Measurements from ENCODE around the gene SPSB2. TPM values are rescaled to one million over a fixed set of nuclear protein-coding genes. Genes with fewer than 3 reads are reported as not detected.
A peak's percentile ranks its signal among the peaks of the same experiment; 100 is the strongest.

SPSB2 gene
- total RNA-seq, 1 donor, result 11.9 TPM

- H3K79me2 ChIP-seq (ENCODE audit: insufficient read depth, low read length), result peaks cover 40% of the 10 kb centered on the region
- H4K20me1 ChIP-seq (ENCODE audit: insufficient read depth, low read length), result peaks cover 2% of the 10 kb centered on the region
- no peak for TF ChIP-seq CTCF (IDR thresholded peaks at IDR 0.05; ENCODE audit: extremely low read depth, low read depth, low read length)
- DNase-seq (ENCODE audit: insufficient read length, low spot score, missing footprints), result peak; percentile 98
- H3K27me3 ChIP-seq (ENCODE audit: insufficient read depth, low read length), result peaks cover under 1% of the 10 kb centered on the region
- no peaks in the 10 kb centered on the region for H3K9me3 ChIP-seq (ENCODE audit: low read depth, low read length)
- peaks cover 21% of the 10 kb centered on the region for H3K36me3 ChIP-seq (ENCODE audit: insufficient read depth, low read length)
- peaks cover 21% of the 10 kb centered on the region for H3K4me1 ChIP-seq (ENCODE audit: insufficient read depth, low read length)
- H2AFZ ChIP-seq (ENCODE audit: low read length), result peak within 1 kb of the TSS; percentile 86
- peak within 1 kb of the TSS; percentile 91 for H3K4me2 ChIP-seq (ENCODE audit: insufficient read depth, low read length)
- H3K4me3 ChIP-seq (ENCODE audit: insufficient read depth, low read length), result peak within 1 kb of the TSS; percentile 99
- peak within 1 kb of the TSS; percentile 91 for H3K27ac ChIP-seq (ENCODE audit: low read depth, low read length)
These were observed 44.9 kb downstream of the SPSB2 start, which contains the start of gene P3H3 for GRCh38 chr12:6827982-6828780. P3H3 (plus strand) TSS chr12:6828407; CDS start chr12:6828441, 34 bp downstream.

- peak overlapping the region; percentile 8 for H3K27ac ChIP-seq (ENCODE audit: low read depth, low read length)
- peak overlapping the region; percentile 4 for H2AFZ ChIP-seq (ENCODE audit: low read length)
- no peak for TF ChIP-seq CTCF (IDR thresholded peaks at IDR 0.05; ENCODE audit: extremely low read depth, low read depth, low read length)
- peak overlapping the region; percentile 65 for H3K4me2 ChIP-seq (ENCODE audit: insufficient read depth, low read length)
- DNase-seq (ENCODE audit: insufficient read length, low spot score, missing footprints), result peak; percentile 100
- peaks cover 7% of the 10 kb centered on the region for H3K27me3 ChIP-seq (ENCODE audit: insufficient read depth, low read length)
- peaks cover 21% of the 10 kb centered on the region for H3K4me1 ChIP-seq (ENCODE audit: insufficient read depth, low read length)
- H3K4me3 ChIP-seq (ENCODE audit: insufficient read depth, low read length), result peak overlapping the region; percentile 16
- peaks cover 20% of the 10 kb centered on the region for H3K36me3 ChIP-seq (ENCODE audit: insufficient read depth, low read length)
- H3K9me3 ChIP-seq (ENCODE audit: low read depth, low read length), result no peaks in the 10 kb centered on the region
- H4K20me1 ChIP-seq (ENCODE audit: insufficient read depth, low read length), result peaks cover 5% of the 10 kb centered on the region
- peaks cover 40% of the 10 kb centered on the region for H3K79me2 ChIP-seq (ENCODE audit: insufficient read depth, low read length)
These were observed 45.6 kb downstream of the SPSB2 start for GRCh38 chr12:6827437-6827911.

GRCh38 chr12:6826734-6827436 is 46.2 kb downstream of the SPSB2 start:
- peak overlapping the region; percentile 4 for H2AFZ ChIP-seq (ENCODE audit: low read length)
- H3K4me2 ChIP-seq (ENCODE audit: insufficient read depth, low read length), result peak overlapping the region; percentile 65
- TF ChIP-seq CTCF (IDR thresholded peaks at IDR 0.05; ENCODE audit: extremely low read depth, low read depth, low read length), result no peak
- H3K4me3 ChIP-seq (ENCODE audit: insufficient read depth, low read length), result peak overlapping the region; percentile 16
- H3K27ac ChIP-seq (ENCODE audit: low read depth, low read length), result peak overlapping the region; percentile 8
- H3K4me1 ChIP-seq (ENCODE audit: insufficient read depth, low read length), result peaks cover 24% of the 10 kb centered on the region
- H4K20me1 ChIP-seq (ENCODE audit: insufficient read depth, low read length), result peaks cover 5% of the 10 kb centered on the region
- peak; percentile 91 for DNase-seq (ENCODE audit: insufficient read length, low spot score, missing footprints)
- H3K9me3 ChIP-seq (ENCODE audit: low read depth, low read length), result no peaks in the 10 kb centered on the region
- H3K27me3 ChIP-seq (ENCODE audit: insufficient read depth, low read length), result peaks cover 9% of the 10 kb centered on the region
- H3K79me2 ChIP-seq (ENCODE audit: insufficient read depth, low read length), result peaks cover 39% of the 10 kb centered on the region
- peaks cover 14% of the 10 kb centered on the region for H3K36me3 ChIP-seq (ENCODE audit: insufficient read depth, low read length)

Measured in osteoblast (primary cell).